IMR-90 (cell line): ENCODE measurements around the gene ABT1. TPM values are rescaled to one million over a fixed set of nuclear protein-coding genes. Genes with fewer than 3 reads are reported as not detected.

Experiments used
- ATAC-seq: fragments of 200-7000 bp; cut with Tn5 transposase; 2 replicates; pipeline ENCODE4 v1.9.1; 2020; ENCODE audit warnings: low read depth, mild to moderate bottlenecking, moderate library complexity
- BruUV-seq: library from RNA; stranded (reverse); fragments of 400-500 nt; replicated peaks from 2 replicates; lab custom pipeline; 2021; lab: Mats Ljungman, UMichigan
- CTCF ChIA-PET: fragments of 300-600 bp; formaldehyde crosslinking; extraction: SDS; loops from one replicate; lab custom pipeline; 2021; ENCODE audit warnings: antibody characterized with exemption; lab: Yijun Ruan, JAX
- POLR2A ChIA-PET: fragments of 300-600 bp; sonication (Branson Sonifier 250); formaldehyde crosslinking; loops from one replicate; lab custom pipeline; 2022; ENCODE audit warnings: antibody characterized with exemption; ENCODE audit not compliant: unreplicated experiment; lab: Charles Lee
- DNase-seq: peaks from one replicate; pipeline ENCODE4 v3.0.0; 2013
- H2AFZ ChIP-seq: replicated peaks from 2 replicates; pipeline ENCODE3; 2013; ENCODE audit warnings: low read length, mild to moderate bottlenecking; ENCODE audit not compliant: poor library complexity
- H2AK5ac ChIP-seq: 2 replicates; pipeline ENCODE4 v1.6.1; 2013; ENCODE audit warnings: low read depth, low read length, inconsistent platforms
- H2AK9ac ChIP-seq: replicated peaks from 2 replicates; pipeline ENCODE3; 2013; ENCODE audit warnings: mild to moderate bottlenecking, low read depth, low read length, moderate library complexity; ENCODE audit not compliant: poor library complexity
- H2BK120ac ChIP-seq: 2 replicates; pipeline ENCODE4 v1.6.1; 2013; ENCODE audit warnings: low read depth, low read length, inconsistent platforms
- H2BK15ac ChIP-seq: 3 replicates; pipeline ENCODE4 v1.6.1; 2013; ENCODE audit warnings: low read depth, low read length, inconsistent platforms
- H2BK20ac ChIP-seq: 2 replicates; pipeline ENCODE4 v1.6.1; 2013; ENCODE audit warnings: low read depth, mild to moderate bottlenecking, inconsistent platforms, low read length, moderate library complexity
- H2BK5ac ChIP-seq: 2 replicates; pipeline ENCODE4 v1.6.1; 2013; ENCODE audit warnings: mild to moderate bottlenecking, low read depth, low read length, inconsistent platforms; ENCODE audit not compliant: poor library complexity, severe bottlenecking
- H3K14ac ChIP-seq: replicated peaks from 2 replicates; pipeline ENCODE4 v1.6.1; 2013; ENCODE audit warnings: low read depth, low read length, inconsistent platforms
- H3K18ac ChIP-seq: 2 replicates; pipeline ENCODE4 v1.6.1; 2013; ENCODE audit warnings: low read depth, low read length, control low read depth
- H3K23ac ChIP-seq: 2 replicates; pipeline ENCODE4 v1.6.1; 2013; ENCODE audit warnings: low read depth, low read length, inconsistent platforms
- H3K27ac ChIP-seq: 2 replicates; pipeline ENCODE4 v1.5.1; 2013; ENCODE audit warnings: mild to moderate bottlenecking, control low read depth, low read length; ENCODE audit not compliant: insufficient read depth
- H3K27me3 ChIP-seq: 2 replicates; pipeline ENCODE4 v1.6.1; 2013; ENCODE audit warnings: low read length; ENCODE audit not compliant: control insufficient read depth, insufficient read depth
- H3K36me3 ChIP-seq: 2 replicates; pipeline ENCODE4 v1.6.1; 2013; ENCODE audit warnings: low read length, mixed read lengths; ENCODE audit not compliant: control insufficient read depth, insufficient read depth
- H3K4ac ChIP-seq: 2 replicates; pipeline ENCODE4 v1.6.1; 2013; ENCODE audit warnings: low read depth, low read length, inconsistent platforms
- H3K4me1 ChIP-seq: 2 replicates; pipeline ENCODE4 v1.6.1; 2013; ENCODE audit warnings: low read length, mixed read lengths; ENCODE audit not compliant: control insufficient read depth, insufficient read depth
- H3K4me2 ChIP-seq: 2 replicates; pipeline ENCODE4 v1.6.1; 2013; ENCODE audit warnings: low read depth, mild to moderate bottlenecking, control low read depth, low read length, moderate library complexity
- H3K4me3 ChIP-seq: 2 replicates; pipeline ENCODE4 v1.5.1; 2013; ENCODE audit warnings: low read depth, mild to moderate bottlenecking, control low read depth, low read length, moderate library complexity; ENCODE audit not compliant: insufficient read depth
- H3K56ac ChIP-seq: 2 replicates; pipeline ENCODE4 v1.6.1; 2013; ENCODE audit warnings: low read length, inconsistent platforms; ENCODE audit not compliant: insufficient read depth; ENCODE audit errors: extremely low read depth
- H3K79me1 ChIP-seq, 2 experiments: 2 replicates each; pipeline ENCODE4 v1.6.1; 2013; ENCODE audit warnings: low read length in 2 of 2, inconsistent platforms in 1 of 2, low read depth in 1 of 2
- H3K9ac ChIP-seq: 2 replicates; pipeline ENCODE4 v1.6.1; 2013; ENCODE audit warnings: low read depth, low read length, control low read depth
- H3K9me1 ChIP-seq: 2 replicates; pipeline ENCODE4 v1.6.1; 2013; ENCODE audit warnings: low read length, inconsistent platforms; ENCODE audit not compliant: insufficient read depth
- H3K9me3 ChIP-seq: 2 replicates; pipeline ENCODE4 v1.6.1; 2013; ENCODE audit warnings: low read length; ENCODE audit not compliant: control insufficient read depth, insufficient read depth
- H4K20me1 ChIP-seq: 2 replicates; pipeline ENCODE4 v1.6.1; 2013; ENCODE audit warnings: low read length, inconsistent platforms; ENCODE audit not compliant: insufficient read depth
- H4K5ac ChIP-seq: 2 replicates; pipeline ENCODE4 v1.6.1; 2013; ENCODE audit warnings: mild to moderate bottlenecking, low read depth, low read length, control low read depth
- H4K8ac ChIP-seq, 2 experiments: 2 replicates each; pipeline ENCODE4 v1.6.1; 2013; ENCODE audit warnings: low read depth in 2 of 2, low read length in 2 of 2, control low read depth in 1 of 2, inconsistent platforms in 1 of 2
- H4K91ac ChIP-seq: 2 replicates; pipeline ENCODE4 v1.6.1; 2013; ENCODE audit warnings: low read depth, low read length, inconsistent platforms; ENCODE audit not compliant: insufficient read depth
- BHLHE40 ChIP-seq: fragments of 150-350 bp; IDR thresholded peaks from 2 replicates; pipeline ENCODE4 v1.6.1; 2016; ENCODE audit warnings: mild to moderate bottlenecking, low read depth, low read length
- CEBPB ChIP-seq: IDR thresholded peaks from 2 replicates; pipeline ENCODE4 v1.6.1; 2012; ENCODE audit warnings: low read depth, low read length, improper control_type of control experiment
- CHD1 ChIP-seq: IDR thresholded peaks from 2 replicates; pipeline ENCODE4 v1.6.1; 2012; ENCODE audit warnings: low read depth, low read length, improper control_type of control experiment
- MAFK ChIP-seq: IDR thresholded peaks from 2 replicates; pipeline ENCODE4 v1.6.1; 2012; ENCODE audit warnings: low read depth, low read length, improper control_type of control experiment
- MAZ ChIP-seq: IDR thresholded peaks from 2 replicates; pipeline ENCODE4 v1.6.1; 2012; ENCODE audit warnings: low read depth, mild to moderate bottlenecking, low read length, improper control_type of control experiment, moderate library complexity, borderline replicate concordance
- NFE2L2 ChIP-seq: fragments of 150-350 bp; IDR thresholded peaks from 2 replicates; pipeline ENCODE4 v1.6.1; 2016; ENCODE audit warnings: low read depth, mild to moderate bottlenecking, low read length
- RAD21 ChIP-seq: IDR thresholded peaks from 2 replicates; pipeline ENCODE4 v1.6.1; 2012; ENCODE audit warnings: low read length, improper control_type of control experiment
- RCOR1 ChIP-seq: IDR thresholded peaks from 2 replicates; pipeline ENCODE4 v1.6.1; 2012; ENCODE audit warnings: mild to moderate bottlenecking, low read length, improper control_type of control experiment; ENCODE audit not compliant: insufficient replicate concordance
- RFX5 ChIP-seq: IDR thresholded peaks from 2 replicates; pipeline ENCODE4 v1.8.0; 2012; ENCODE audit warnings: low read depth, mild to moderate bottlenecking, low read length, moderate library complexity
- WGBS, 2 experiments: methylation state at CpG; one replicate each; pipeline versions ENCODE4 v1.1.5 to v1.1.7; 2013; ENCODE audit warnings: missing lambda C conversion rate in 2 of 2; ENCODE audit not compliant: insufficient read length in 1 of 2; ENCODE audit errors: extremely low coverage in 2 of 2; 5-methylcytosine and 5-hydroxymethylcytosine counted together
- dilution Hi-C: fragments of 300-500 bp; cut with HindIII; formaldehyde crosslinking; loops from one replicate; pipeline ENCODE4 v1.14.3; 2018; ENCODE audit warnings: low sequenced_read_pairs; ENCODE audit not compliant: unreplicated experiment
- in situ Hi-C: fragments of 300-500 bp; cut with MboI; formaldehyde crosslinking; loops from 3 replicates; pipeline ENCODE4 v1.14.3; 2019; ENCODE audit warnings: low sequenced_read_pairs, inconsistent platforms, mixed read lengths
- intact Hi-C: fragments of 100-400 bp; cut with micrococcal nuclease; formaldehyde crosslinking; loops from 2 replicates; pipeline ENCODE4 v1.10.0; 2022
- polyA plus RNA-seq, 3 experiments: library from polyadenylated mRNA; depleted of rRNA; stranded (reverse); fragments of >200 nt; gene quantifications; 2 replicates each; pipeline ENCODE4 v1.2.3, GENCODE V29; 2012; ENCODE audit warnings: low replicate concordance in 1 of 3
- total RNA-seq: library from RNA; depleted of rRNA; stranded (reverse); fragments of >200 nt; gene quantifications from 2 replicates; pipeline ENCODE4 v1.2.3, GENCODE V29; 2012
- TF ChIP-seq, protein P1 (sequence below): fragments of 150-350 bp; IDR thresholded peaks from 2 replicates; pipeline ENCODE4 v1.6.1; 2017; ENCODE audit warnings: mild to moderate bottlenecking, antibody characterized with exemption, low read length, low read depth
- TF ChIP-seq, protein P2 (sequence below): fragments of 150-350 bp; IDR thresholded peaks from 2 replicates; pipeline ENCODE4 v1.6.1; 2016; ENCODE audit warnings: low read depth, mild to moderate bottlenecking, low read length, moderate library complexity, borderline replicate concordance
- TF ChIP-seq, protein P3 (sequence below): conservative IDR thresholded peaks from 2 replicates; pipeline ENCODE4 v1.5.1; 2012; ENCODE audit warnings: mild to moderate bottlenecking, low read depth, low read length, improper control_type of control experiment

ABT1 gene
- total and polyA plus RNA-seq, 2 of the 4 experiments (the other 2 are of a cell fraction) = 15.2 to 15.4 TPM

DNA sequence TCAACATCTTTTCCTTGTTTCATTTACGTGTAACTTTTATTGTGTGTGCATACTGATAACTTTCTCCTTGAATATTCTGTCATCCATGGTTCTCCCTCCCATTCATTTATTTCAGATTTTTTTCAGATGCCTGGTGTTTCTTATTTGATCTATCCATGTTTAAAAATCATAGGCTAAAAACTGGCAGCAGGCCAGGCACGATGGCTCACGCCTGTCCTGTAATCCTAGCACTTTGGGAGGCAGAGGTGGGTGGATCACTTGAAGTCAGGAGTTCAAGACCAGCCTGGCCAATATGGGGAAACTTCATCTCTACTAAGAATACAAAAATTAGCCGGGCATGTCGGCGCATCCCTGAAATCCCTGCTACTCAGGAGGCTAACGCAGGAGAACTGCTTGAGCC, 31.1 kb downstream of the ABT1 start:
- H3K14ac ChIP-seq = no peak overlapping the region
- no peak overlapping the region for H2AK9ac ChIP-seq
- no peak overlapping the region for H3K27ac ChIP-seq
- in situ Hi-C loops (no loop called here), intact Hi-C loops (no loop called here), dilution Hi-C loops (no loop called here)
- H3K18ac ChIP-seq = no peak overlapping the region
- no peak overlapping the region for H2BK120ac ChIP-seq
- H4K8ac ChIP-seq = no peak overlapping the region
- no peak overlapping the region for H3K4ac ChIP-seq
- no peak overlapping the region for H3K4me2 ChIP-seq
- no peak overlapping the region for H3K4me3 ChIP-seq
- no peak overlapping the region for H2BK15ac ChIP-seq
- H4K20me1 ChIP-seq = no peaks in the 10 kb centered on the region
- CTCF ChIA-PET = no interaction called here
- H2AFZ ChIP-seq = no peak overlapping the region
- H4K5ac ChIP-seq = no peak overlapping the region
- no peak overlapping the region for H2AK5ac ChIP-seq
- no peak overlapping the region for H3K9ac ChIP-seq
- TF ChIP-seq, protein P1, sequence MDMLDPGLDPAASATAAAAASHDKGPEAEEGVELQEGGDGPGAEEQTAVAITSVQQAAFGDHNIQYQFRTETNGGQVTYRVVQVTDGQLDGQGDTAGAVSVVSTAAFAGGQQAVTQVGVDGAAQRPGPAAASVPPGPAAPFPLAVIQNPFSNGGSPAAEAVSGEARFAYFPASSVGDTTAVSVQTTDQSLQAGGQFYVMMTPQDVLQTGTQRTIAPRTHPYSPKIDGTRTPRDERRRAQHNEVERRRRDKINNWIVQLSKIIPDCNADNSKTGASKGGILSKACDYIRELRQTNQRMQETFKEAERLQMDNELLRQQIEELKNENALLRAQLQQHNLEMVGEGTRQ = no peak
- TF ChIP-seq, protein P2, sequence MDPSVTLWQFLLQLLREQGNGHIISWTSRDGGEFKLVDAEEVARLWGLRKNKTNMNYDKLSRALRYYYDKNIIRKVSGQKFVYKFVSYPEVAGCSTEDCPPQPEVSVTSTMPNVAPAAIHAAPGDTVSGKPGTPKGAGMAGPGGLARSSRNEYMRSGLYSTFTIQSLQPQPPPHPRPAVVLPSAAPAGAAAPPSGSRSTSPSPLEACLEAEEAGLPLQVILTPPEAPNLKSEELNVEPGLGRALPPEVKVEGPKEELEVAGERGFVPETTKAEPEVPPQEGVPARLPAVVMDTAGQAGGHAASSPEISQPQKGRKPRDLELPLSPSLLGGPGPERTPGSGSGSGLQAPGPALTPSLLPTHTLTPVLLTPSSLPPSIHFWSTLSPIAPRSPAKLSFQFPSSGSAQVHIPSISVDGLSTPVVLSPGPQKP = no peak
- no peak for TF ChIP-seq RAD21
- TF ChIP-seq, protein P3, sequence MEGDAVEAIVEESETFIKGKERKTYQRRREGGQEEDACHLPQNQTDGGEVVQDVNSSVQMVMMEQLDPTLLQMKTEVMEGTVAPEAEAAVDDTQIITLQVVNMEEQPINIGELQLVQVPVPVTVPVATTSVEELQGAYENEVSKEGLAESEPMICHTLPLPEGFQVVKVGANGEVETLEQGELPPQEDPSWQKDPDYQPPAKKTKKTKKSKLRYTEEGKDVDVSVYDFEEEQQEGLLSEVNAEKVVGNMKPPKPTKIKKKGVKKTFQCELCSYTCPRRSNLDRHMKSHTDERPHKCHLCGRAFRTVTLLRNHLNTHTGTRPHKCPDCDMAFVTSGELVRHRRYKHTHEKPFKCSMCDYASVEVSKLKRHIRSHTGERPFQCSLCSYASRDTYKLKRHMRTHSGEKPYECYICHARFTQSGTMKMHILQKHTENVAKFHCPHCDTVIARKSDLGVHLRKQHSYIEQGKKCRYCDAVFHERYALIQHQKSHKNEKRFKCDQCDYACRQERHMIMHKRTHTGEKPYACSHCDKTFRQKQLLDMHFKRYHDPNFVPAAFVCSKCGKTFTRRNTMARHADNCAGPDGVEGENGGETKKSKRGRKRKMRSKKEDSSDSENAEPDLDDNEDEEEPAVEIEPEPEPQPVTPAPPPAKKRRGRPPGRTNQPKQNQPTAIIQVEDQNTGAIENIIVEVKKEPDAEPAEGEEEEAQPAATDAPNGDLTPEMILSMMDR = no peak
- no peak for TF ChIP-seq MAZ
- TF ChIP-seq CEBPB = no peak
- TF ChIP-seq RCOR1 = no peak
- no peak for TF ChIP-seq NFE2L2
- no peak for TF ChIP-seq CHD1
- no peak for TF ChIP-seq BHLHE40
- TF ChIP-seq MAFK = no peak
- TF ChIP-seq RFX5 = no peak
- ATAC-seq (no peak), DNase-seq (no peak)
- no peak overlapping the region for H2BK5ac ChIP-seq
- H2BK20ac ChIP-seq = no peak overlapping the region
- no peaks in the 10 kb centered on the region for H3K9me3 ChIP-seq
- no peaks in the 10 kb centered on the region for H3K27me3 ChIP-seq
- no peak overlapping the region for H3K56ac ChIP-seq
- WGBS, 2 experiments = no CpG with 5 or more reads among the region's 7 CpGs
- POLR2A ChIA-PET = no interaction called here
- H3K36me3 ChIP-seq = no peaks in the 10 kb centered on the region
- no peak overlapping the region for H4K91ac ChIP-seq
- no peak overlapping the region for H3K23ac ChIP-seq
- BruUV-seq = no TSS peak
- no peaks in the 10 kb centered on the region for H3K9me1 ChIP-seq
- H3K4me1 ChIP-seq = no peaks in the 10 kb centered on the region
- H3K79me1 ChIP-seq = no peaks in the 10 kb centered on the region
